Caco-2 (cell line): ENCODE measurements around the gene TDRD10. TPM values are rescaled to one million over a fixed set of nuclear protein-coding genes. Genes with fewer than 3 reads are reported as not detected.
A peak's percentile ranks its signal among the peaks of the same experiment; 100 is the strongest.

Experiments
- BruUV-seq: library from RNA; stranded (reverse); fragments of 400-500 nt; replicated peaks from 2 replicates; lab custom pipeline; 2021; lab: Mats Ljungman, UMichigan
- CTCF ChIA-PET: fragments of 300-600 bp; sonication (Branson Sonifier 250); formaldehyde crosslinking; loops from one replicate; lab custom pipeline; 2022; ENCODE audit warnings: antibody characterized with exemption; lab: Charles Lee
- POLR2A ChIA-PET: fragments of 300-600 bp; sonication (Branson Sonifier 250); formaldehyde crosslinking; loops from one replicate; lab custom pipeline; 2022; ENCODE audit warnings: antibody characterized with exemption; lab: Charles Lee
- DNase-seq, 2 experiments: peaks; one replicate each; pipeline versions ENCODE4 v3.0.0 to v3.0.0-alpha.2; 2020 to 2022
- H3K27me3 ChIP-seq: replicated peaks from 2 replicates; pipeline ENCODE4 v1.6.0; 2011; ENCODE audit warnings: low read length; ENCODE audit not compliant: control insufficient read depth, insufficient read depth
- H3K36me3 ChIP-seq: 2 replicates; pipeline ENCODE4 v1.5.1; 2011; ENCODE audit warnings: low read length; ENCODE audit not compliant: control insufficient read depth, insufficient read depth
- H3K4me1 ChIP-seq: fragments of 250-450 bp; sonication (Bioruptor Pico); 2 replicates; pipeline ENCODE4 v1.5.1; 2020; ENCODE audit warnings: mild to moderate bottlenecking
- H3K4me3 ChIP-seq: 2 replicates; pipeline ENCODE4 v1.5.1; 2011; ENCODE audit warnings: low read depth, mild to moderate bottlenecking, control low read depth, low read length
- H3K9me3 ChIP-seq: fragments of 250-450 bp; sonication (Bioruptor Pico); 2 replicates; pipeline ENCODE4 v1.5.1; 2020; ENCODE audit warnings: mild to moderate bottlenecking, moderate library complexity
- H3K27ac Mint-ChIP-seq: one replicate; pipeline ENCODE4 v1.8.0; 2022; ENCODE audit warnings: mixed read lengths; ENCODE audit not compliant: unreplicated experiment
- H3K27me3 Mint-ChIP-seq: one replicate; pipeline ENCODE4 v1.8.0; 2022; ENCODE audit warnings: mixed read lengths; ENCODE audit not compliant: insufficient read depth, unreplicated experiment
- H3K36me3 Mint-ChIP-seq: one replicate; pipeline ENCODE4 v1.8.0; 2022; ENCODE audit warnings: mild to moderate bottlenecking, mixed read lengths; ENCODE audit not compliant: insufficient read depth, unreplicated experiment
- H3K4me1 Mint-ChIP-seq: one replicate; pipeline ENCODE4 v1.8.0; 2022; ENCODE audit warnings: low read depth, mixed read lengths; ENCODE audit not compliant: unreplicated experiment
- H3K4me3 Mint-ChIP-seq: one replicate; pipeline ENCODE4 v1.8.0; 2022; ENCODE audit warnings: mild to moderate bottlenecking, moderate library complexity, mixed read lengths; ENCODE audit not compliant: unreplicated experiment
- H3K9me3 Mint-ChIP-seq: one replicate; pipeline ENCODE4 v1.8.0; 2022; ENCODE audit warnings: mixed read lengths; ENCODE audit not compliant: unreplicated experiment
- CTCF ChIP-seq, 2 experiments: fragments of 200-600 bp in 1 of 2; IDR thresholded peaks; 1 replicate in 1 of 2; 2 replicates in 1 of 2; pipeline versions ENCODE4 v1.5.1 to v1.8.0; 2011 to 2022; ENCODE audit warnings: antibody characterized with exemption in 1 of 2, control low read depth in 1 of 2, inconsistent platforms in 1 of 2, low read depth in 1 of 2, low read length in 1 of 2, mild to moderate bottlenecking in 1 of 2, moderate library complexity in 1 of 2; ENCODE audit not compliant: insufficient read depth in 1 of 2, severe bottlenecking in 1 of 2, unreplicated experiment in 1 of 2
- intact Hi-C: fragments of 100-400 bp; cut with micrococcal nuclease; formaldehyde crosslinking; loops from one replicate; pipeline ENCODE4 v1.10.0; 2022; ENCODE audit not compliant: unreplicated experiment
- total RNA-seq: library from RNA; stranded (reverse); gene quantifications from 2 replicates; pipeline ENCODE4 v1.2.3, GENCODE V29; 2022

The TDRD10 gene
- total RNA-seq, 1 experiment from 2014 or later = not detected

GRCh38 chr1:154573168-154573510 lies 71.1 kb downstream of the TDRD10 start:
- Histone ChIP-seq H3K36me3 (no peaks in the 10 kb centered on the region), H3K4me3 (no peak overlapping the region), H3K27me3 (0 out of 2 replicates have a peak, but pooled peaks cover 1% of the 10 kb centered on the region), H3K4me1 (peaks cover under 1% of the 10 kb centered on the region), H3K9me3 (no peaks in the 10 kb centered on the region)
- CTCF ChIA-PET = interaction anchor here (1.6 kb wide), 1 partner anchor 13 kb away, joined by 5 read pairs; no protein-coding TSS in a partner anchor
- POLR2A ChIA-PET = no interaction called here
- H3K27me3 Mint-ChIP-seq = peaks cover 10% of the 10 kb centered on the region
- no TSS peak for BruUV-seq
- H3K4me1 Mint-ChIP-seq = peaks cover 12% of the 10 kb centered on the region
- H3K36me3 Mint-ChIP-seq = peaks cover 27% of the 10 kb centered on the region
- intact Hi-C loops = no loop called here
- H3K27ac Mint-ChIP-seq = no peak overlapping the region
- H3K9me3 Mint-ChIP-seq = no peaks in the 10 kb centered on the region
- H3K4me3 Mint-ChIP-seq = no peak overlapping the region
- DNase-seq = no peak
- no peak for TF ChIP-seq CTCF (IDR thresholded peaks at IDR 0.05; ENCODE audit: insufficient read depth in 1 of 2, low read depth in 1 of 2, low read length in 1 of 2, severe bottlenecking in 1 of 2, unreplicated experiment in 1 of 2)

GRCh38 chr1:154574716-154575115 lies 72.7 kb downstream of the TDRD10 start:
- no TSS peak for BruUV-seq
- no peak overlapping the region for H3K4me3 Mint-ChIP-seq

GRCh38 chr1:154575147-154575927 lies 73.3 kb downstream of the TDRD10 start:
- no TSS peak for BruUV-seq
- Mint-ChIP-seq H3K4me1 (peaks cover 12% of the 10 kb centered on the region), H3K36me3 (peaks cover 44% of the 10 kb centered on the region), H3K27ac (no peak overlapping the region), H3K27me3 (peaks cover 6% of the 10 kb centered on the region), H3K9me3 (no peaks in the 10 kb centered on the region), H3K4me3 (peak overlapping the region; percentile 22)
- ChIA-PET CTCF (interaction anchor here (0.6 to 1.1 kb wide), 2 partner anchors 16 to 478 kb away, joined by 3 to 6 read pairs; no protein-coding TSS in a partner anchor), POLR2A (no interaction called here)
- no peak for DNase-seq
- intact Hi-C loops = no loop called here
- H3K36me3 ChIP-seq = no peaks in the 10 kb centered on the region
- no peaks in the 10 kb centered on the region for H3K4me1 ChIP-seq
- H3K27me3 ChIP-seq = no peaks in the 10 kb centered on the region
- TF ChIP-seq CTCF (IDR thresholded peaks at IDR 0.05; ENCODE audit: insufficient read depth in 1 of 2, low read depth in 1 of 2, low read length in 1 of 2, severe bottlenecking in 1 of 2, unreplicated experiment in 1 of 2) = no peak
- H3K4me3 ChIP-seq = no peak overlapping the region
- H3K9me3 ChIP-seq = no peaks in the 10 kb centered on the region

More at GRCh38 chr1:154574716-154575115, 72.7 kb downstream of the TDRD10 start:
- Histone ChIP-seq H3K9me3 (no peaks in the 10 kb centered on the region), H3K36me3 (no peaks in the 10 kb centered on the region), H3K27me3 (no peaks in the 10 kb centered on the region), H3K4me3 (no peak overlapping the region), H3K4me1 (no peaks in the 10 kb centered on the region)
- intact Hi-C loops = no loop called here
- Mint-ChIP-seq H3K27ac (no peak overlapping the region), H3K9me3 (no peaks in the 10 kb centered on the region), H3K4me1 (peaks cover 12% of the 10 kb centered on the region), H3K36me3 (peaks cover 43% of the 10 kb centered on the region), H3K27me3 (peaks cover 6% of the 10 kb centered on the region)
- ChIA-PET CTCF (interaction anchor here (1.1 kb wide), 1 partner anchor 15 kb away, joined by 3 read pairs; no protein-coding TSS in a partner anchor), POLR2A (no interaction called here)
- DNase-seq = no peak
- TF ChIP-seq CTCF (IDR thresholded peaks at IDR 0.05; ENCODE audit: insufficient read depth in 1 of 2, low read depth in 1 of 2, low read length in 1 of 2, severe bottlenecking in 1 of 2, unreplicated experiment in 1 of 2) = no peak
